ENCODE data around the gene CELSR1. TPM values are rescaled to one million over a fixed set of nuclear protein-coding genes. Genes with fewer than 3 reads are reported as not detected.

Gene CELSR1
- total RNA-seq, 2 experiments from 2014 or later: 1.0 to 1.1 TPM

- CTCF ChIA-PET: no interaction called here
- no peak overlapping the region for H3K4me3 Mint-ChIP-seq
- TF ChIP-seq CTCF (IDR thresholded peaks at IDR 0.05): no peak
Observed at GRCh38 chr22:46458525-46458924, 78.9 kb downstream of the CELSR1 start.

GRCh38 chr22:46457502-46458488 lies 79.6 kb downstream of the CELSR1 start:
- Histone ChIP-seq H3K27me3 (ENCODE audit: control insufficient read depth in 1 of 2, insufficient read depth in 2 of 2, low read length in 2 of 2) (no peaks in the 10 kb centered on the region), H3K4me3 (ENCODE audit: low read length) (no peak overlapping the region), H3K27ac (ENCODE audit: low read depth in 1 of 2, low read length in 2 of 2) (no peak overlapping the region), H3K9me3 (ENCODE audit: control insufficient read depth in 1 of 2, insufficient read depth in 1 of 2, low read length in 2 of 2) (no peaks in the 10 kb centered on the region), H3K36me3 (ENCODE audit: insufficient read depth, low read length) (no peaks in the 10 kb centered on the region), H3K4me1 (ENCODE audit: insufficient read depth, low read length) (no peaks in the 10 kb centered on the region)
- ChIA-PET POLR2A (no interaction called here), CTCF (no interaction called here)
- no peak for ATAC-seq (ENCODE audit: poor library complexity)
- Mint-ChIP-seq H3K27ac (no peak overlapping the region), H3K4me1 (ENCODE audit: low read depth) (no peaks in the 10 kb centered on the region), H3K4me3 (no peak overlapping the region), H3K36me3 (ENCODE audit: low read depth) (no peaks in the 10 kb centered on the region), H3K9me3 (no peaks in the 10 kb centered on the region), H3K27me3 (peaks cover 8% of the 10 kb centered on the region)
- no peak for DNase-seq
- no peak for TF ChIP-seq CTCF (IDR thresholded peaks at IDR 0.05)
- intact Hi-C loops (cut with DNase I, micrococcal nuclease): no loop called here

More at GRCh38 chr22:46458525-46458924, 78.9 kb downstream of the CELSR1 start:
- Histone ChIP-seq H3K9me3 (ENCODE audit: control insufficient read depth in 1 of 2, insufficient read depth in 1 of 2, low read length in 2 of 2) (no peaks in the 10 kb centered on the region), H3K4me3 (ENCODE audit: low read length) (no peak overlapping the region), H3K27ac (ENCODE audit: low read depth in 1 of 2, low read length in 2 of 2) (no peak overlapping the region), H3K4me1 (ENCODE audit: insufficient read depth, low read length) (no peaks in the 10 kb centered on the region), H3K36me3 (ENCODE audit: insufficient read depth, low read length) (no peaks in the 10 kb centered on the region), H3K27me3 (ENCODE audit: control insufficient read depth in 1 of 2, insufficient read depth in 2 of 2, low read length in 2 of 2) (no peaks in the 10 kb centered on the region)
- H3K4me1 Mint-ChIP-seq (ENCODE audit: low read depth): no peaks in the 10 kb centered on the region
- intact Hi-C loops (cut with DNase I, micrococcal nuclease): no loop called here
- H3K9me3 Mint-ChIP-seq: no peaks in the 10 kb centered on the region
- POLR2A ChIA-PET: no interaction called here
- DNase-seq: no peak
- no peak for ATAC-seq (ENCODE audit: poor library complexity)
- no peak overlapping the region for H3K27ac Mint-ChIP-seq
- peaks cover 8% of the 10 kb centered on the region for H3K27me3 Mint-ChIP-seq
- no peaks in the 10 kb centered on the region for H3K36me3 Mint-ChIP-seq (ENCODE audit: low read depth)

- H3K27ac Mint-ChIP-seq: no peak overlapping the region
- Histone ChIP-seq H3K36me3 (ENCODE audit: insufficient read depth, low read length) (no peaks in the 10 kb centered on the region), H3K4me1 (ENCODE audit: insufficient read depth, low read length) (no peaks in the 10 kb centered on the region), H3K27me3 (ENCODE audit: control insufficient read depth in 1 of 2, insufficient read depth in 2 of 2, low read length in 2 of 2) (no peaks in the 10 kb centered on the region), H3K27ac (ENCODE audit: low read depth in 1 of 2, low read length in 2 of 2) (no peak overlapping the region), H3K4me3 (ENCODE audit: low read length) (no peak overlapping the region), H3K9me3 (ENCODE audit: control insufficient read depth in 1 of 2, insufficient read depth in 1 of 2, low read length in 2 of 2) (no peaks in the 10 kb centered on the region)
- POLR2A ChIA-PET: no interaction called here
- no peaks in the 10 kb centered on the region for H3K4me1 Mint-ChIP-seq (ENCODE audit: low read depth)
- ATAC-seq (ENCODE audit: poor library complexity) (no peak), DNase-seq (no peak)
- no peak overlapping the region for H3K4me3 Mint-ChIP-seq
- intact Hi-C loops (cut with DNase I, micrococcal nuclease): no loop called here
- H3K36me3 Mint-ChIP-seq (ENCODE audit: low read depth): no peaks in the 10 kb centered on the region
- H3K9me3 Mint-ChIP-seq: no peaks in the 10 kb centered on the region
- peaks cover 8% of the 10 kb centered on the region for H3K27me3 Mint-ChIP-seq
- no peak for TF ChIP-seq CTCF (IDR thresholded peaks at IDR 0.05)
- CTCF ChIA-PET: no interaction called here
Observed at GRCh38 chr22:46456818-46457163, 80.6 kb downstream of the CELSR1 start.

Data from CD4-positive, alpha-beta T cell (primary cell).